Activated CD4-positive, alpha-beta T cell treated with anti-CD3 and anti-CD28 coated beads, Interleukin-2, Interleukin-6, amounts not matched to agents 100 ng/mL and 50 ng/mL, durations not matched to agents 16 hours and 8 hours (primary cell): ENCODE results near the gene ARF3.
A peak's percentile ranks its signal among the peaks of the same experiment; 100 is the strongest.
"Not testable (repeated sequence)": the region's sequence is repeated elsewhere in the genome, so short reads cannot be mapped to it uniquely, and the experiment has no call there.

Experiments
- DNase-seq: peaks from one replicate; pipeline ENCODE4 v3.0.0-alpha.2; 2020

ARF3 gene

GRCh38 chr12:48924617-48925303 lies 32.5 kb downstream of the ARF3 start:
- DNase-seq: peak; percentile 75

- DNase-seq: no peak
These were observed 34.2 kb downstream of the ARF3 start for GRCh38 chr12:48923117-48923516.

GRCh38 chr12:48917857-48918537 lies 39.3 kb downstream of the ARF3 start:
- no peak for DNase-seq

GRCh38 chr12:48910196-48910595 lies 47.1 kb downstream of the ARF3 start:
- no peak for DNase-seq

- not testable (repeated sequence) for DNase-seq
These were observed 47.6 kb downstream of the ARF3 start for GRCh38 chr12:48909698-48910097.

GRCh38 chr12:48907245-48907644 lies 50.0 kb downstream of the ARF3 start:
- no peak for DNase-seq

GRCh38 chr12:48903982-48904411 lies 53.3 kb downstream of the ARF3 start:
- peak; percentile 89 for DNase-seq

- DNase-seq: no peak
These were observed 53.8 kb downstream of the ARF3 start for GRCh38 chr12:48903363-48903981.

- peak; percentile 77 for DNase-seq
These were observed 56.0 kb downstream of the ARF3 start for GRCh38 chr12:48901278-48901677.

GRCh38 chr12:48899651-48900050 lies 57.6 kb downstream of the ARF3 start:
- DNase-seq: no peak

- no peak for DNase-seq
These were observed 63.0 kb downstream of the ARF3 start for GRCh38 chr12:48894271-48894670.

GRCh38 chr12:48890657-48891418 lies 66.4 kb downstream of the ARF3 start:
- DNase-seq: peak; percentile 85

GRCh38 chr12:48889679-48890078 lies 67.6 kb downstream of the ARF3 start:
- DNase-seq: no peak
